HG02943 (cell line): Measurements from ENCODE around the gene B3GALT6.

Experiments used
- ATAC-seq: cut with Tn5 transposase; IDR thresholded peaks from one replicate; pipeline ENCODE4 v1.9.1; 2021; ENCODE audit warnings: mild to moderate bottlenecking, low read depth, moderate library complexity; ENCODE audit not compliant: unreplicated experiment

Gene B3GALT6

GRCh38 chr1:1200876-1201810 is 30.9 kb upstream of the B3GALT6 start:
- ATAC-seq: no peak

GRCh38 chr1:1202831-1203560 is 29.0 kb upstream of the B3GALT6 start:
- ATAC-seq: no peak

DNA sequence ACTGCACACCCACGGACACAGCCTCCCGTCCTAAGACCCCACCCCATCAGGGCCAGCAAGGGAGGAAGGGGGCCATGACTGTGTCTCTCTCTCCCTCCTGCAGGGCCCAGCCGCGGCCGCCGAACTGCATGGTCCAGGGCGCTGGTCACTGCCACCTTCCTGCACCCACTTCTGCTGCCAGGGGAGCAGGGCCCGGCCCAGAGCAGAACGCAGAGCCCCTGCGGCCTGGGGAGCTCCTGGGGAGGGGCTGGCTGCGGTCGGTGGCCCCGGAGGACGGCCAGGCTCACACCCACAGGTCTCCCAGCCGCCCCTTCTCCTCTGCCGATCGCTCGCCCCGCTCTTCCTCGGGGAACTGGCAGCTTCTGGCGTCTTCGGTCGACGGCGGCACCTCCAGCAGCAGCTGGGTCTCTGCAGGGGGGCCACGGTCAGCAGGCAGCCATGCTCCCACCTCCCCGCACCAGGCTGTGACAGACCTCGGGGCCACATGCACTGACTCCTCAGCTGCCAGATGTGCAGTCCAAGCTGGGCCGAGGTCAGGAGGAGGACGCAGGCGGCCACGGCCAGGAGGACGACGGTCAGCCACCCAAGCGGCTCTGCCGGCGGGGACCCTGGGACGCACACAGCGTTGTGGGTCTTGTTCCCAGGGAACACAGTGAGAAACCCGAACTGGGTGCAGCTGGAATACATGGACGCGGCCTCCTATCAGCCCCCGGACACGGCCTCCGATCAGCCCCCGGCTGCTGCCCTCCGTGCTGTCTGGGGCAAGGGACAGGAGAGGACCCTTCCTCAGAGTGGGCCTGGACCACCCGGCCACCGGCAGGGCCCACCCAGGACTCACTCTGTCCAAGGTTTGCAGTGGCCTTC is 28.2 kb upstream of the B3GALT6 start:
- no peak for ATAC-seq

GRCh38 chr1:1204425-1204920 is 27.6 kb upstream of the B3GALT6 start:
- ATAC-seq: no peak

- ATAC-seq: no peak
Observed at GRCh38 chr1:1204998-1205768, 26.9 kb upstream of the B3GALT6 start.

- ATAC-seq: no peak
Observed at GRCh38 chr1:1205769-1206375, 26.2 kb upstream of the B3GALT6 start.

GRCh38 chr1:1206376-1206965 is 25.6 kb upstream of the B3GALT6 start, which contains the start of gene TNFRSF18:
TNFRSF18 (minus strand) TSS chr1:1206592; CDS start chr1:1206571, 21 bp downstream.
- no peak for ATAC-seq

DNA sequence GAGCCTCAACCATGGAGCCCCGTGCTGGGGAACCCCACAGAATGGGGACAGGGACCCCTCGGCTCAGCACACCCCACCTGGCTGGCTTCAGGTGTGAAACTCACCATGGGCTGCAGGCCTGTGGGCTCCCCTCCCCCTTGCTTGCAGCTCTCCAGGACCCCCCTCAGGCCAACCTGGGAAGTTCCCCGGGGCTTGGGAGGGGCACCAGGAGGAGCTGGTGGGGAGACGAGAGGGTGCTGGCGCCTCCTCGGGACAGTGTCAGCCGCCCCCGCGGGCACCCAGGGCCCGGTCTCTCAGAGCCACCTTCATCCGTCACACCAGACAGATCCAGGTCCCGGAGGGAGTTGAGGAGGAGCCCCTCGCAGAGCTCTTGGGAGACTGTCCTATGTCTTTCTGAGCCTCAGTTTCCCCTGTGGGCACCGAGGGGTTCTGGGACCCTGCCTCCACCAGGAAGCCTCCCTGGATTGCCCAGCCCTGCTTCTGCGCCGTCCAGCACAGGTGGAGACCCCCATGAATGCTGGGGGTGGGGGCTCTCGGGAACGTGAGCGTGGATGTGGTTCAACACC is 25.0 kb upstream of the B3GALT6 start:
- no peak for ATAC-seq

DNA sequence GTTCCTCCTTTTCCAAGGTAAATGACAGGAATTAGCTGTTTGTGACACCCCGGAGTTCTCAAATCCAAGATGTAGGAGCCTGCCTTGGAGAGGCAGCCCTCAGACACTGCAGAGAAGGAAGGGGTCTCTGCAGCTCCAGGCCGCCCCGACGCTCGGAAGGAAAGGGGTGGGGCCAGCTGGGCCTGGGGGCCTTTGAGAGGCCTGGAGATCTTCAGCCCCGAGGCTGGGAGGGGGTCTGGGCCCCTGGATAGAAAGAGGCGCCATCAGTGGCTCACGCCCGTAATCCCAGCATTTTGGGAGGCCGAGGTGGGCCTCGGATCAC is 24.5 kb upstream of the B3GALT6 start:
- ATAC-seq: no peak

GRCh38 chr1:1208713-1209433 is 23.2 kb upstream of the B3GALT6 start:
- no peak for ATAC-seq

DNA sequence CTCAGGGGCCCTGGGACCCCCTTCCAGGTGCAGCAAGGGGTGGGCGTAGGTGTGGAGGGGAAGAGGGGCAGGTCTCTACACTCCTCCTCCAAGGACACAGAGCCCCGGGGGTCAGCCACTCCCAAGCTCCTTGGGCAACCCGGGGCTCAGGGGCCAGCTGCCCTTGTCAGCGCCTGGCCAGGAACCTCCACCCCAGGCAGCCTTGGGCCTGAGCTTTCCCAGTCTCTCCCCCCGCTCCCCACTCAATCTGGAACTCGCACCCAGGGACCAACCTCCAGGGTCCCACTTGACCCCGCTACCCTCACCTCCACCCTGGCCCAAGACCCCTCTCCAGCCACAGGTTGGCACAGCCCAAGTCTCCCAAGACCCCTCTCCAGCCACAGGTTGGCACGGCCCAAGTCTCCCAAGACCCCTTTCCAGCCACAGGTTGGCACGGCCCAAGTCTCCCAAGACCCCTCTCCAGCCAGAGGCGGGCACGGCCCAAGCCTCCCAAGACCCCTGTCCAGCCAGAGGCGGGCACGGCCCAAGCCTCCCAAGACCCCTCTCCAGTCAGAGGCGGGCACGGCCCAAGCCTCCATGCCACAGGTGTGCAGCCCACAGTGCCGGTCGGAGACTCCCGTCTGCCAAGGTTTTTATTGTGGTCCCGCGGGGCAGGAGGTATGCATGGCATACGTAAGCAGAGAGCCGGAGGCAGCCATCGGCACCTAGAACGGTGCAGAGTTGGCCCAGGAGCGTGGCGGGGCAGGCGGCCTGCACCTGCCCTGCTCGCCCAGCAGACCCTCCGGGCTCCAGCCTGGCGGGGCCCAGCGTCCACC is 21.1 kb upstream of the B3GALT6 start:
- no peak for ATAC-seq

- no peak for ATAC-seq
Observed at GRCh38 chr1:1211541-1212441, 20.2 kb upstream of the B3GALT6 start.

DNA sequence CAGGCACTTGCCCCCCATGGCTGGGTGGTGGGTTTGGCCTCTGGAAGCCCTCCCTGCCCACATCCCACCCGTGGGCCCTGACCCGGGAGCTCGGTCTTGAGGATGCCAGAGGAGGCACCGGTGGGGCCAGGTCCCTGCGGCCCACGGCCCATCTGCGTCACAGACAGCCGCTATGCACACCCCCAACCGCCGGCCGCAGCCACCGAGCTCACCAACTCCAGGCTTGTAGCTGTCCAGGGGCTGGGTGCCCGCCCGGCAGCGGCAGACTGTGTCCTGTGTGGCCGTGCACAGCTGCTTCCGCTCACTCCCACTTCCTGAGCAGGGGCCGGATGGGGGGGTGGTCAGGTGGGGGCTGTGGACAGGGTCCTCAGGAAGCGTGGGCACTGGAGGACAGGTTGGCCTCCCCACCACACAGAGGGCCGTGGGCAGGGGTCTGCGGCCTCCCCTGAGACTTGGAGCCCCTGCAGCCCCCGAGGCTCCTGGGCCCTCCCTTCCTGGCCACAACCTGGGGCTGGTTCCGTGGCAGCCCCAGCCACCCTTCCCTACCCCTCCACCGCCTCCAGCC is 19.2 kb upstream of the B3GALT6 start:
- no peak for ATAC-seq

- ATAC-seq: no peak
Observed at GRCh38 chr1:1213345-1214265, 18.4 kb upstream of the B3GALT6 start, which contains the start of gene TNFRSF4. TNFRSF4 (minus strand) TSS chr1:1214153; CDS start chr1:1214127, 26 bp downstream.
